Right kidney (tissue), 9 donors: Measurements from ENCODE around the gene EIF2S3.

Source experiments
- DNase-seq: peaks from one replicate; pipeline ENCODE4 v3.0.0-alpha.2; 2016
- long read RNA-seq, 8 donors: transcript quantifications; one replicate each; lab custom pipeline, GENCODE V29; 2026

The EIF2S3 gene
- long read RNA-seq, donor 1, transcript EIF2S3-201 (12 exons, 2,858 nt): major isoform, 23 of 28 reads
- long read RNA-seq, donor 1, partial matches to known transcripts: 5 of 28 reads
- long read RNA-seq, donor 1, other reads (novel, unspliced or antisense): 0 of 28 reads
- long read RNA-seq, donor 2, transcript EIF2S3-201 (12 exons, 2,858 nt): major isoform, 14 of 14 reads
- long read RNA-seq, donor 2, partial matches to known transcripts: 0 of 14 reads
- long read RNA-seq, donor 2, other reads (novel, unspliced or antisense): 0 of 14 reads
- long read RNA-seq, donor 3, transcript EIF2S3-201 (12 exons, 2,858 nt): major isoform, 17 of 26 reads
- long read RNA-seq, donor 3, partial matches to known transcripts: 8 of 26 reads
- long read RNA-seq, donor 3, other reads (novel, unspliced or antisense): 0 of 26 reads
- long read RNA-seq, donor 4, transcript EIF2S3-201 (12 exons, 2,858 nt): major isoform, 14 of 28 reads
- long read RNA-seq, donor 4, partial matches to known transcripts: 13 of 28 reads
- long read RNA-seq, donor 4, other reads (novel, unspliced or antisense): 0 of 28 reads
- long read RNA-seq, donor 5, transcript EIF2S3-201 (12 exons, 2,858 nt): major isoform, 30 of 36 reads
- long read RNA-seq, donor 5, partial matches to known transcripts: 5 of 36 reads
- long read RNA-seq, donor 5, other reads (novel, unspliced or antisense): 0 of 36 reads
- long read RNA-seq, donor 6, transcript EIF2S3-201 (12 exons, 2,858 nt): major isoform, 30 of 42 reads
- long read RNA-seq, donor 6, partial matches to known transcripts: 12 of 42 reads
- long read RNA-seq, donor 6, other reads (novel, unspliced or antisense): 0 of 42 reads
- long read RNA-seq, donor 7, transcript EIF2S3-201 (12 exons, 2,858 nt): major isoform, 41 of 53 reads
- long read RNA-seq, donor 7, partial matches to known transcripts: 11 of 53 reads
- long read RNA-seq, donor 7, other reads (novel, unspliced or antisense): 0 of 53 reads
- long read RNA-seq, donor 8, transcript EIF2S3-201 (12 exons, 2,858 nt): major isoform, 33 of 41 reads
- long read RNA-seq, donor 8, partial matches to known transcripts: 5 of 41 reads
- long read RNA-seq, donor 8, other reads (novel, unspliced or antisense): 0 of 41 reads

GRCh38 chrX:24054182-24055042 is at the start of gene EIF2S3:
TSS of gene EIF2S3 (plus strand) at chrX:24054956. CDS start at chrX:24054969, 13 bp downstream.
- peak; percentile 95 for DNase-seq

DNA sequence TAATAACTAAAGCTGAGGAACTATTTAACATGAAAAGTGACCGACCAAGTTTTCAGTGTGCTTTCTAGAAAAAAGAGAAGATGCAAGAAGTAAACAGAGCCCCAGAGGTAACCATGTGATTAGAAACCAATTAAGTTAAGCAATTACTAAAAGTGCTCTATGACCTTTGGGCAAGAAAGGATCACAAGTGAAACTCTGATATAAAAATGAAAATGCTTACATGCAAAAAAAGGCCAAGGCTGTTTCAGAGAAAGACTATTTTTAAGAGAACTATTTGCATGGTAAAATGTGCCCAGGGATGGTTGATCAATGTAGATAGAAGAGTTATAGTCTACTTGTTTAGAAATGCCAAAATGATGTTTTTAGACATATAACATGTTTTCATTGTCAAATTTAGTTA is 49.7 kb upstream of the EIF2S3 start:
- DNase-seq: no peak

DNA sequence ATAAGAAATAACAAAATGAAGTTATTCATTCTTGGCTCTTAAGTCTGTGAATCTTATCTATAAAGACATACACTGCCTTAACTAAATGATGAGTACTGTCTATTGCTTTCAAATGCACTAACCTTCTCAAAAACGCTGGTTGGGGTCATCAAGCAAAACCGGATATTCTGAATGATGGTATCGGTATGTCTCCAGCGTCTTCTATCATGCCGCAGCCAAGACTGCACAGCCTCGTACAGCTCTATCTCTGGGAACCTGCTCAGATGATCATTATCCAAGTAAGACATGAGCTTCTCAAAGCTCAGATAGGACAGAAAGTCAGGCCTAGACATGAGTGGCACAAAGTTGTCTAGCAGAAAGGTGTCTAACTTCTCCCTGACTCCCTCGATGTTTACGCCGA is 48.9 kb upstream of the EIF2S3 start:
- no peak for DNase-seq

GRCh38 chrX:24012266-24012665 is 42.5 kb upstream of the EIF2S3 start:
- no peak for DNase-seq

GRCh38 chrX:24014388-24015018 is 40.3 kb upstream of the EIF2S3 start:
- DNase-seq: no peak

DNA sequence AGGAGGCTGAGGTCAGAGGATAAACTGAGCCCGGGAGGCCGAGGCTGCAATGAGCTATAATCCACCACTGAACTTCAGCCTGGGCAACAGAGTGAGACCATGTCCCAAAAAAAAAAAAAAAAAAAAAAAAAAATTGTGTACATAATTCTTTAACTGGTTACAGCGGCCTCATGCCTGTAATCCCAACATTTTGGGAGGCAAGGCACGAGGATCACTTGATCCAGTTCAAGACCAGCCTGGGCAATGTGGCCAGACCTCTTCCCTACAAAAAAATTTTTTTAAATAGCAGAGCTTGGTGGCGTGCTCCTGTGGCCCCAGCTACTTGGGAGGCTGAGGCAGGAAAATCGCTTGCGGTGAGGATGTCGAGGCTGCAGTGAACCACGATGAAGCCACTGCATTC is 37.1 kb upstream of the EIF2S3 start:
- no peak for DNase-seq

GRCh38 chrX:24018809-24019208 is 35.9 kb upstream of the EIF2S3 start:
- DNase-seq: no peak

DNA sequence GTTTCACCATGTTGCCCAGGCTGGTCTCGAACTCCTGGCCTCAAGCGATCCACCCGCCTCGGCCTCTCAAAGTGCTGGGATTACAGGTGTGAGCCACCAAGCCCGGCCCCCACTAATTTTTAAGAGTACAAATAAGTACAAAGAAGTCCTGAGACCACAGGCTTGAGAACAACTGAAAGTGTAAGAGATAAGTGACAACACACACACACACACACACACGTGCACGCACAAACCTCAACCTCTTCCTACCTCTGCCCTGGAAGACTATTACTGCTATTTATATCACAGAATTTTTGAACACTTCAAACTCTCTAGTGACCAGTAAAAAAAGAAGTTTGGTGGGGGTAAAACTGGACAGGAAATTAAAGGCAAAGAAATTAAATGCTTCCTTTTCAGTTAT is 35.3 kb upstream of the EIF2S3 start:
- DNase-seq: no peak

- no peak for DNase-seq
Measured at GRCh38 chrX:24020306-24020876, 34.4 kb upstream of the EIF2S3 start.

- no peak for DNase-seq
Measured at GRCh38 chrX:24023544-24023943, 31.2 kb upstream of the EIF2S3 start.

GRCh38 chrX:24023972-24024669 is 30.6 kb upstream of the EIF2S3 start:
- no peak for DNase-seq

DNA sequence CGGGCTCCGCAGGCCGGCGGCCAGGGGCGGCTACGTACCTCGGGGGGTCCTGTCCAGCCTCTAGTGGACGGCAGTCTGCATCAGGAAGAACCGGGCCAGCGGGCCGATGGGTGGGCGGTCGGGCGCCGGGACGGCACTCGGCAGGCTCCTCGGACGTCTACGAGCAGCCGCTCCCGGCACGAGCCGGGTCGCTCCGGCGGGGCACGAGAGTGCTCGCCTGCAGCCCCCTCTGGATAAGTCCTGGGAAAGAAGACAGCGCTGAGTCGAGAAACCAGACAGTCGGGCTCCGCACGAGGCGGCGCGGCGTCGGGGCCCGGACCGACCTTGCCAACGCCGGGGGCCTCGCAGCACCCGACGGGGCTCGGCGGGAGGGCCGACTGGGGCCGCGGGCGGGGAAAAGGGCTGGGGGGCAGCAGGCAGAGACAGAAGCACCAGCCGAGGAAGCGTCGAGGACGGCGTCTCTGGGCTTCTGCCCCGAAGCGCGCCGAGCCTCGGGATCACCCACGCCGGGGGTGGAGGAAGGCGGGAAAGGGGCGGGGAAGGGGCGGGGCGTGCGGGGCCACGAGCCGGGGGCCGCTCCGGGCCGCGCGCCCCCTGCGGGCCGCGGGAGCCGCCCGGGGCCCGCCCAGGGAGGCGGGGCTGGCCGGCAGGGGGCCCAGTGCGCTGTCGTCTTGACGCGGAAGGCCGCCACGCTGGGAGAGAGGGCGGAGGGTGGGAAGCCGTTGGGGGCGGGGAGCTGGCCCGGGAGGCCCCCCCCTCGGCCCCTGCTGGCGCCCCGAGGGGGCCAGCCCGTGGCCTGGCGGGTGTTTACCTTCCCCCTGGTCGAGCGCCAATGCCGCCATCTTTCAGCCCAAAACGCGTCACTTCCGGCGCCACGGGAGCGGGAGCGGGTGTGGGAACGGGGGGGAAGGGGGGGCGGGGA is 29.7 kb upstream of the EIF2S3 start:
- DNase-seq: peak; percentile 78

DNA sequence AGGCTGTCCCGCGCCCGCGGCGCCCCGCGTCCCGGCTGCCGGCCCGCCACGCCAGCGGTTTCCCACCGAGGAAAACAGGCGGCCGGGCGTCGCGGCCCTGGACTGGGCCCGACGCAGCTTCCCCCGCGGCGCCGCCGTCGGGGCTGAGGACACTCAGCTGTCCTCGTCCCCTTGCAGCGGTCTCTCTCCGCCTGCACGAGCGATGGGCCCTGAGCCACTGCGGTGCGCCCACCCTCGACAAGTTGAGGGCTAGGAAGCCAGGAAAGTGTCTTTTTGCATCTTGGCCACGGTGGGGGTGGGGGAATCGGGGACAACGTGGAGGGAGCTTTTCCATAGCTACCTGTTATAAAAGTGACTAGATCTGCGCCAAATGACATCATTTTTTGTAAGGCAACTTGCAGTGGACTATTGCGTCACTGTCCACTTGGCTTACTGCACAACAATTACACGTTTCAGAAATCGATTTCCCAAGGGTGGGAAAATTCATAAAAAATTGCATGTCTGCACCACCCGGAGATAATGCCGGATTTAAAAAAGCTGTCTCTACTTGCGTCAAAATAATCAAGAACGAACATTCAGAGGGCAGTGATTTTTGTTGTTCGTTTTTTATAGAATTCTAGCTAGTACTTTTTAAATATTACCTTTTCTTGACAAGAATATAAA is 28.9 kb upstream of the EIF2S3 start:
- DNase-seq: peak; percentile 75

GRCh38 chrX:24026432-24026831 is 28.3 kb upstream of the EIF2S3 start:
- DNase-seq: peak; percentile 34

- no peak for DNase-seq
Measured at GRCh38 chrX:24027086-24027485, 27.7 kb upstream of the EIF2S3 start, which contains the start of gene KLHL15. TSS of gene KLHL15 (minus strand) at chrX:24027186. CDS start at chrX:24006693, 20,493 bp downstream.

GRCh38 chrX:24027985-24028384 is 26.8 kb upstream of the EIF2S3 start:
- no peak for DNase-seq

DNA sequence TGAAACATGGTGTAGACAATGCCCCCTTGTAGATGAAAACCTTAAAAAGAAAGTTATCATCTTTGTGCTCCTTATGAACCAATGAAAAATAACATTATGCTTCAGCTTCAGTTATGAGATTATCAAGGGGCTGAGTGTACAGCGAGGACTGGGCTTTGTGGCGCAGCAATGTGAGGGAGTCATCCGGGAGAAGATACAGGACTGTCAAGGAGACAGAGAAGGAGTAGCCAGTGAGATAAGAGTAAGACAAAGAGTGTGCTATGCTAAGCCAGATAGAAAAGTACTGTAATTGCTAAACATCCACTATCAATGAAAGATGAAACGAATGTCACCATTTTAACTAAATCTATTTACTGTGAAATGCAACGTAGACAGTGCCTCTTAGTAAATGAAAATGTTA is 24.2 kb upstream of the EIF2S3 start:
- DNase-seq: no peak

GRCh38 chrX:24034485-24034884 is 20.3 kb upstream of the EIF2S3 start:
- no peak for DNase-seq

DNA sequence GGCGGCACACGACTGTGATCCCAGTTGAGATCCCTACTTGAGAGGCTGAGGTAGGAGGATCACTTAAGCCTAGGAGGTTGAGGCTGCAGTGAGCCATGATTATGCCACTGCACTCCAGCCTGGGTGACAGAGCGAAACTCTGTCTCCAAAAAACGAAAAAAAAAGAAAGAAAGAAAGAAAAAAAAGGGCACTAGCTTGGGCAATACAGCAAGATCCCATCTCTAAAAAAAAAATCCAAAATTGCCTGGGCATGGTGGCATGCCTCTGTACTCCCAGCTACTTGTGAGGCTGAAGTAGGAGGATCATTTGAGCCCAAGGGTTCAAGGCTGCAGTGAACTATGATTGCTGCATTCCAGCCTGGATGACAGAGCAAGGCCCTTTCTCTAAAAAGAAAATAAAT is 17.0 kb upstream of the EIF2S3 start:
- no peak for DNase-seq
